GM19023 (cell line): ENCODE data around the gene CABCOCO1.
"Not testable (repeated sequence)": the region's sequence is repeated elsewhere in the genome, so short reads cannot be mapped to it uniquely, and the experiment has no call there.

ENCODE experiments used
- ATAC-seq: cut with Tn5 transposase; IDR thresholded peaks from one replicate; pipeline ENCODE4 v1.9.1; 2021; ENCODE audit warnings: mild to moderate bottlenecking, moderate library complexity; ENCODE audit not compliant: unreplicated experiment

The CABCOCO1 gene

GRCh38 chr10:61642676-61643075 is 20.1 kb upstream of the CABCOCO1 start:
- ATAC-seq = no peak

GRCh38 chr10:61643316-61643751 is 19.4 kb upstream of the CABCOCO1 start:
- no peak for ATAC-seq

- ATAC-seq = no peak
Observed at GRCh38 chr10:61653699-61654098, 9.0 kb upstream of the CABCOCO1 start.

DNA sequence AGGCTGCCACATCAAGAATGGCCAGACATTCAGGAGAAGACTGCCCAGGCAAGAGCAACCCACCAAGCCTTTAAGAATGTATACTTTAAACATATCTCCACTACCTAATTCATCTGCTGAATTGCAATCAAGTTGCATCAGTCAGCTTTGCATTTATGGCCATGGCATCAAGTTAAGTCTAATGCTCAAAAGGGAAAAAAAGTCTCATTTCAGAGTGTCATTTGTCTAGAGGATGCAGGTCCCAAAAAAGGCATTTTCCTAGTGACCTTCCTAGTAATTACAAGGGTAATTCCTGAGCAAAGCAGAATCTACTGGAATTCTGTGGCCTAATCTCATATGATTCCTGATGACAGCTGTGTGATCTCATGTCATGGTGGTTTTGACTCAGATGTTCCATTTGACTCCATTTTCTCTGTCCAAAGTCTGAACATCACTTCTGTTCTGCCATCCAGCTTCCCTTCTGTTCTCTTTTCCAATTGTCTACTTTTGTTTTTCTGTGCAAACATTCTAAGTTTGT is 7.3 kb upstream of the CABCOCO1 start:
- ATAC-seq = no peak

GRCh38 chr10:61663466-61663865 is 737 bp downstream of the CABCOCO1 start:
- no peak for ATAC-seq

- ATAC-seq = no peak
Observed at GRCh38 chr10:61664985-61665384, 2.3 kb downstream of the CABCOCO1 start.

GRCh38 chr10:61669161-61669725 is 6.5 kb downstream of the CABCOCO1 start:
- no peak for ATAC-seq

DNA sequence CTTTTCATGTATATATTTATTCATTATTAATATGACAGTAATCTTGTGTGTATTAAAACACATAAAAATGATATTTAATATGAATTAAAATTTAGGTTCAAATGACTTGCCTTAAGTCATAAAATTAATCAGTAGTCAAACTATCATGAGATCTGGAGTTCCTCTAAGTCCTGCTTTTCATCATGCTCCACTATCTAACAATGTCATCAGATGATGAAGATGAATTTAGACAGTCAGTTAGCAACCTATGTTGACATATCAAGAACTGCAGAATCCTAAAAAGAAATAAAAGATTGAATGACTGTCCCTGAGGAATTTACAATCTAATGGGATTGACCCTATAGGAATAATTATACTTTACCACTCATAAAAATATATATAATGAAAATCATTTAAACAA is 7.1 kb downstream of the CABCOCO1 start:
- no peak for ATAC-seq

- no peak for ATAC-seq
Observed at GRCh38 chr10:61673360-61673759, 10.6 kb downstream of the CABCOCO1 start.

GRCh38 chr10:61682323-61682722 is 19.6 kb downstream of the CABCOCO1 start:
- no peak for ATAC-seq

DNA sequence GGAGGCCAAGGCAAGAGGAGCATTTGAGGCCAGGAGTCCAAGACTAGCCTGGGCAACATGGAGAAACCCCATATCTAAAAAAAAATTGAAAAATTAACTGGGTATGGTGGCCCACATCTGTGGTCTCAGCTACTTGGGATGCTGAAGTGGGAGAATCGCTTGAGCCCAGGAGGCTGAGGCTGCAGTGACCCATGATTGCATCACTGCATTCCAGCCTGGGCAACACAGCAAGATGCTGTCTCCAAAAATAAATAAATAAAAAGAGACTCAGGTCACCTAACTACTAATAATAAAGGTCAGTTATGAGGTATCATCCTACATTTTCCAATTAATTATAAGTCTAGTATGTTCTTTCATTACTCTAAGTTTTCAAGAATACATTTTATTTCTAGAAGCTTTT is 20.6 kb downstream of the CABCOCO1 start:
- ATAC-seq = no peak

DNA sequence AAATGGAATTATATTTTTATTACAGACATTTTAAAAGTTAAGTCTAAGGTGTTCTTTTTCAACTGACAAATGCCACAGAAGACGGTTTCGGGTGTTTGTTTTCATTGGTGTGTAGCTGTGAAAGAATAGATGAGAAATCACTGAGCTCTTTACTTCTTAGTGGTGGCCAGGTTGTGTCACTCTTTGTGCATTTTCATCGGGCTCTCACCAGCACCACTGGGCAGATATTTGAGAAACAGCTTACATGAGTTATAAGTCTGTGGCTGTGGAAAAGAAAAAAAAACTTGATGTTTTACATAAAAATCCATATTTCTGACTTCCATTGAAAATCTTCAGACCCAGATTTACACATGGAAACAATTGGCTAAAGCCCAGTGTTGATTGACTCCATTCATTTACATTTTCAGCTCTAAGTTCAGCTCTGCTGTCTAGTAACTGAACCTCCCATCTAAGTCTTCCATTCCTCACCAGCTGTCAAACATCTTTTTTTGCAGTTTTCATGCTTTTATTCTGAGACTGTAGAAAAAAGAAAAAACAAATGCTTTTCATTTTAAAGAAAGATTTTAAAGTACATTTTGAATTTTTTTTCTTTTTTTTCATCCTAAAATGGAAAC is 22.3 kb downstream of the CABCOCO1 start:
- ATAC-seq = no peak

DNA sequence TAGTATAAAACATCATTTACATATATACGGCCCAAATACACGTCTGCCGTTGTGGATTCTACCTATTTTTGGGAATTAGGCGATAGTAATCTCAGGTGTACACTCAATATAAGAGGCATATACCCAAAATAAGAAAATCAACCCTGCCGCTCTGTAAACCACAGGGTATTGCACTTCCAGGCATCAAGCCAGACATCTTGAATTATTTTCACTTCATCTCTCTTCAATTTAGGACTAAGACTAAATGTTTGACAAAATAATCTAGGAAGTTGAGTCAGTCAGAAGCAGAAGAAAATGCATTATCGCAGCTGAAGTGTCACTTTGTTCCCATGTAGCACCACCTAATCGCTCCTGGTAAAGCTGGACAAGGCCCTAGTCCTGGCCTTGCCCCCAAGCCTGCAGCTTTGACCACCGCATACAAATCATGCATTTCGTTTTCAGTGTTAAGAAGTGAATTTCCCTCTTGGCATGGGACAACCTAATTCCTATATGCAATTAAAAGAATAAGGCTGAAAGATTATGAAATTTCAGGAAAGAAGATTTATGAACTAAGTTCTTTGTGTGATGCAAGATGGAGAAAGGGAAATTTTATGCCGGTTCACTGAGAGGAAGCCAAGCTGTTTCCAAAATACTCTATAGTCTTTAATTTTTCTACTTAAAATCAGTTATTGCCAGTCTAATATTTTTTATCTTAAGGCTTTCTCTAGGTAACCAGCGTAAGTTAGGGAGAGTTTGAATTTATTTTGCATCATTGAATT is 26.0 kb downstream of the CABCOCO1 start:
- ATAC-seq = no peak

- ATAC-seq = not testable (repeated sequence)
Observed at GRCh38 chr10:61691667-61692066, 28.9 kb downstream of the CABCOCO1 start.

DNA sequence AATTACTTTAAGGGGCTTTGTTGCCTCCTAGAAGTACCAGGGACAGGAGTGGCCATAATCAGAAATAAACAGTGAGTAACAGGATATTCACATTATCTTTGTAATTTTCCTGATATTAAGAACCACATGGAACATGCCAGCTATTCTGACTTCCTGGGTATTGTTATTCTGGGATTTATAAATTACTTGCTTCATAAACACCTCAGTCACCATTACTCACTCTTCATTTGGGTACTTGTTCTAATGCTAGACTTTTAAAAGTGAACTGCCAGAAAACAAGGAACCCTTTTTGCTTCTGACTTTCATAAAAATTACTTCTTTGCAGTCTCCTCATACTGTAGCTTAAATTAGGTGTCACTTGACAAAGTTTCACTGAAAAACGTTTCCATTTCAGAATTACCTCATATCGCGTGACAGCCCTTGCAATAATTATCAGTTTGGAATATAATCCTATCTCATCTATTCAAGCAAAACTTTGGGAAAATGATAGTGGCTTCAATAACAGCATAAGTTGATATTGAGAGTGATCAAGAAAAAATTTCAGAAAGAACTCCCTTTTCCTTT is 29.8 kb downstream of the CABCOCO1 start:
- no peak for ATAC-seq

DNA sequence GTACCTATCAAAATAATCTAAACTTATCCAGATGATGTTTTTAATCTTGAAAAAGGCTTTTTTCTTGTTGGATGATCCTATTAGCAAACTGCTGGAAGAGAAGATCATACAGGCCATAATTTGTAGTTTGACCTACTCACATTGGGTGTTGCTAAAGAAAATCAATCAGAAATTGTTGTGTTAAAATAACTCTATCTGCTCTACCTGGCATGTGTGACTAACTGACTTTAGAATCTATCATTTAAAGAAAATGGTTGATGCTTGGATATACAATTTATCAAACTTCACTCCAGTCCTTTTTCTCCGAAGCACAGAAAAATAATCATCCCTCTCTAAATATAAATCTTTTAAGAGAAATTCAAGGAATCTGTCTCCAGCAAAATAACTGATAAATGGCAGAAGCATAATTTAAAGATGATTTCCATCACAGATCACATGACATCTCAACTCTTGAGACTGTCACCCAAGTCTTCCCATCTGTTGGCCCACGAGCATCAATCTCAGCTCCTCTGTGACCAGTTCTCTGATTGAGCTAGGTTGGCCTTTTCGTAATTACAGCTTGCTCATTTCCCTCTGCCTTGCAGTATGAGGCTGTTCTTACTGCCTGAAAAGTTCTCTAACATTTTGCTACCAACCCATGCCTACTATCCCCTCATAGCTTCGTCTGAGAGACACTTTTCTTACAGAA is 36.4 kb downstream of the CABCOCO1 start:
- ATAC-seq = no peak

DNA sequence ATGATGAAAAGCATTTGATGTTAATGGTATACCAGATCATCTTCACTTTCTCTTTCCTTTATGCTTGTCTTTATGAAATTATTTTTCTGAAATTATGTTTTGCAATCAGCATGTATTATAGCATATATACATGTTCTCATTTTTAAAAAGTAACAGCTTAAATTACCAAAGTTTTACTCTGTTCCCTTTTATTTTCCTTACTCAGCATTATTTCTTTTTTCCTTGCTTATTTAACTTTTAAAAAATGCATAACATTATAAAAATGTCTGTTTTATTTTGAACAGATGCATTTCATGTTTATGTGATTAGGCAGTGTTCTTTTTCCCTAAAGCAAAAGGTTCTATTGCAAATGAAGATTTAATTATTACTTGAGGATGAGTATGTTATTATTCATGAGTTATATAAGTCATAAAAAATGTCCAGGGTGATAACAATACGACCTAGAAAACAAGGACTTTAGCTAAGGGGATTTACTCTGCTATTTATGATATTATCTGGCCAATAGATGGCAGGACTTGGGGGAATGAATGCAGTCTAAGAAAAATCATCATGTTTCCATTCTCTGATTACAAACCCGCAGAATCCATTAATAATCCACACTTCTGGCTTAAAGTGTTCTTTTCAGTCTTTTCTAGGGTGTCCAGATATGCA is 38.5 kb downstream of the CABCOCO1 start:
- ATAC-seq = no peak

DNA sequence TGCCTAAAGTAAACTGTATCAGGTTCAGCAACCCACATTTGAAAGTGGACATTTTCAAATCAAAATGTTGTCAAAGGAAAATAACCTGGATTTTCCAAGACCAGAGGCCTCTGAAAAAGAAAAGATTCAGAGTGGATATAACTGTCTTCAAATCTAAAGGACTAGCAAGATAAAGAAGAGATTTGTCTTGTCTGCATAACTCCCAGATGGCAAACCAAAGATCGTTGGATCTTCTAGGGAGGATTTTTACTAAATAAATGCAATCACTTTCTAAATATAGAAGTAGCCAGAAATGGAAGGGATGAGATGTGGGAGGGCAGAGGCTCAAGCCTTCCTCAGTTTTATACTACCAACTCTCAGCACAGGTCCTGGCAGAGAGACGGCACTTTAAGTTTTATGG is 39.0 kb downstream of the CABCOCO1 start:
- ATAC-seq = no peak

GRCh38 chr10:61702584-61702983 is 39.9 kb downstream of the CABCOCO1 start:
- no peak for ATAC-seq

DNA sequence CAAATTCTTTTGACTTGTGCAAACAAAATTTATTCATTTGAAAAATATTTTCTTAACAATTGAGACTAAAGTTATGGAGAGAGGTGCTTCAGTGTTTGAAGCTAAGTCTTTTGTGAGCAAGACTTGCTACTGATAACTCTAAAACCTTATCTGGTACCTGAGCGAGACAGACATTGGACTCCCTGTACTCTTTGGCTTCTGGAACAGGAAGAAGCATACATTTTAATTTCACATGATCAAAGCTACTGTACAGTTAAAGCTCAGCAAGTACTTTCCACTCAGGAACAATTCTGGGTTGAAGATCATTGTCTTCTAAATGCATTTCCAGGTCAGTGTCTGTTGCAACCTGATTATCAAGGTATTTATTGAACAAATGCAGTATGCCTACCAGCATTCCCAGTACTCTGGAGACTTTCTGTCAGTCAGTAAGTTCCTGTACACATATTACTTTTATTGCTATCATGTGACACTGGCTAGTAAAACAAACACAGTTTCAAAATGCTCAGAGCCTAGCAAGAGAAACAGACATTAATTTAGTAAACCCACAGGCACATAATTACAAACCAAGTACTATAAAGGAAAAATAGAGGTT is 42.4 kb downstream of the CABCOCO1 start:
- ATAC-seq = no peak
